K562 (cell line): ENCODE measurements around the gene RNF141. TPM values are rescaled to one million over a fixed set of nuclear protein-coding genes. Genes with fewer than 3 reads are reported as not detected.

ENCODE experiments used
- ATAC-seq: fragments of 200-7000 bp; cut with Tn5 transposase; 3 replicates; pipeline ENCODE4 v1.9.1; 2020; ENCODE audit warnings: moderate library complexity
- BruUV-seq: library from RNA; stranded (reverse); fragments of 400-500 nt; replicated peaks from 2 replicates; lab custom pipeline; 2021; lab: Mats Ljungman, UMichigan
- CTCF ChIA-PET: fragments of 300-600 bp; formaldehyde crosslinking; extraction: SDS; loops from one replicate; lab custom pipeline; 2021; ENCODE audit warnings: low intra/inter-chr PET ratio; lab: Yijun Ruan, JAX
- POLR2A ChIA-PET: fragments of 300-600, 350-650 bp; sonication (Branson Sonifier 250); formaldehyde crosslinking; extraction: SDS; loops from one replicate; lab custom pipeline; 2021; ENCODE audit warnings: antibody characterized with exemption, inconsistent platforms; lab: Yijun Ruan, JAX
- DNase-seq, 4 experiments: peaks; one replicate each; pipeline versions ENCODE4 v3.0.0 to v3.0.0-alpha.2; 2011 to 2018; ENCODE audit warnings: low spot score in 3 of 4, mixed read lengths in 3 of 4; ENCODE audit errors: extremely low read depth in 1 of 4
- FAIRE-seq: peaks from 2 replicates; lab custom pipeline; 2011; peaks lifted over from hg19 to GRCh38; lab: Jason Lieb, UNC
- H2AFZ ChIP-seq: 2 replicates; pipeline ENCODE4 v1.6.0; 2011; ENCODE audit warnings: low read depth, low read length, control low read depth, inconsistent platforms
- H3K27ac ChIP-seq: fragments of 200-600 bp; 3 replicates; pipeline ENCODE4 v1.8.0; 2011; ENCODE audit warnings: low read depth, mild to moderate bottlenecking, control low read depth, inconsistent platforms, low read length, moderate library complexity, mixed read lengths; ENCODE audit errors: extremely low read depth
- H3K27me3 ChIP-seq, 2 experiments: fragments of 300-600 bp in 1 of 2; 2 replicates in 1 of 2; 3 replicates in 1 of 2; pipeline versions ENCODE4 v1.6.0 to v1.8.0; 2011; ENCODE audit warnings: inconsistent platforms in 2 of 2, low read length in 2 of 2, mild to moderate bottlenecking in 1 of 2, mixed read lengths in 1 of 2, moderate library complexity in 1 of 2; ENCODE audit not compliant: control insufficient read depth in 2 of 2, insufficient read depth in 2 of 2
- H3K36me3 ChIP-seq: fragments of 300-600 bp; 3 replicates; pipeline ENCODE4 v1.8.0; 2011; ENCODE audit warnings: mild to moderate bottlenecking, low read length, inconsistent platforms; ENCODE audit not compliant: control insufficient read depth, insufficient read depth
- H3K4me1 ChIP-seq, 2 experiments: fragments of 200-600 bp in 1 of 2; replicated peaks in 1 of 2; 2 replicates in 1 of 2; 3 replicates in 1 of 2; pipeline versions ENCODE4 v1.5.1 to v1.8.0; 2011; ENCODE audit warnings: inconsistent platforms in 2 of 2, low read length in 2 of 2, mild to moderate bottlenecking in 1 of 2, mixed read lengths in 1 of 2, moderate library complexity in 1 of 2; ENCODE audit not compliant: control insufficient read depth in 2 of 2, insufficient read depth in 2 of 2
- H3K4me2 ChIP-seq: 2 replicates; pipeline ENCODE4 v1.6.1; 2011; ENCODE audit warnings: low read length, control low read depth, inconsistent platforms, mixed read lengths; ENCODE audit not compliant: insufficient read depth
- H3K4me3 ChIP-seq: fragments of 200-600 bp; sonication (generic), shearing (Covaris generic); 2 replicates; pipeline ENCODE4 v1.5.1; 2016; ENCODE audit warnings: control low read depth, inconsistent platforms
- H3K79me2 ChIP-seq: fragments of 200-600 bp; 3 replicates; pipeline ENCODE4 v1.8.0; 2011; ENCODE audit warnings: low read length, inconsistent platforms; ENCODE audit not compliant: control insufficient read depth, insufficient read depth
- H3K9ac ChIP-seq, 2 experiments: 2 replicates each; pipeline versions ENCODE4 v1.6.0 to v1.6.1; 2011; ENCODE audit warnings: low read depth in 2 of 2, low read length in 2 of 2, control low read depth in 1 of 2, inconsistent platforms in 1 of 2, mild to moderate bottlenecking in 1 of 2, mixed read lengths in 1 of 2; ENCODE audit not compliant: insufficient read depth in 1 of 2
- H3K9me1 ChIP-seq: one replicate; pipeline ENCODE4 v1.6.0; 2011; ENCODE audit warnings: inconsistent platforms, mild to moderate bottlenecking, low read length, moderate library complexity; ENCODE audit not compliant: control insufficient read depth, insufficient read depth
- H3K9me3 ChIP-seq: replicated peaks from 2 replicates; pipeline ENCODE4 v1.5.1; 2011; ENCODE audit warnings: low read depth, low read length, inconsistent platforms; ENCODE audit not compliant: control insufficient read depth, insufficient read depth
- H4K20me1 ChIP-seq: replicated peaks from 2 replicates; pipeline ENCODE4 v1.6.1; 2011; ENCODE audit warnings: low read length, inconsistent platforms, mixed read lengths; ENCODE audit not compliant: control insufficient read depth, insufficient read depth
- CBX5 ChIP-seq: IDR thresholded peaks from 2 replicates; pipeline ENCODE4 v1.6.1; 2014; ENCODE audit warnings: low read depth, borderline replicate concordance
- MCM3 ChIP-seq: fragments of 450-650 bp; IDR thresholded peaks from 2 replicates; pipeline ENCODE4 v1.6.1; 2016
- POLR2G ChIP-seq: fragments of 200-400 bp; formaldehyde crosslinking; IDR thresholded peaks from 2 replicates; pipeline ENCODE4 v1.6.1; 2017; ENCODE audit warnings: low read depth, mild to moderate bottlenecking, antibody characterized with exemption, low read length, moderate library complexity
- RREB1 ChIP-seq: fragments of 250-450 bp; sonication (Bioruptor Pico); IDR thresholded peaks from 2 replicates; pipeline ENCODE4 v1.4.0; 2020
- SMARCC2 ChIP-seq: fragments of 450-650 bp; IDR thresholded peaks from 2 replicates; pipeline ENCODE4 v1.6.1; 2017; ENCODE audit warnings: antibody characterized with exemption, moderate library complexity, mild to moderate bottlenecking, low read depth
- ZNF324 ChIP-seq: fragments of 250-450 bp; sonication (Bioruptor Pico); IDR thresholded peaks from 2 replicates; pipeline ENCODE4 v1.4.0; 2020; ENCODE audit warnings: mild to moderate bottlenecking
- ZSCAN29 ChIP-seq: fragments of 450-650 bp; IDR thresholded peaks from 2 replicates; pipeline ENCODE4 v1.6.1; 2017
- WGBS: fragments of 100-300 bp; shearing (Covaris generic); methylation state at CpG from one replicate; pipeline ENCODE4 v1.1.6; 2016; ENCODE audit warnings: low coverage, mixed read lengths; ENCODE audit not compliant: insufficient coverage; ENCODE audit errors: missing lambda C conversion rate; 5-methylcytosine and 5-hydroxymethylcytosine counted together
- in situ Hi-C: fragments of 300-500 bp; cut with MboI; formaldehyde crosslinking; loops from 4 replicates; pipeline ENCODE4 v1.15.0; 2018; ENCODE audit warnings: inconsistent platforms, mixed read lengths
- intact Hi-C: fragments of 100-400 bp; cut with micrococcal nuclease; formaldehyde crosslinking; loops from 2 replicates; pipeline ENCODE4 v1.14.2; 2022
- polyA plus RNA-seq, 8 experiments: library from polyadenylated mRNA; depleted of rRNA in 4 of 8; stranded (reverse) in 5 of 8; unstranded in 3 of 8; fragments of >200 nt; fragmentation: Nextera tagmentation in 2 of 8; fragmentation: Illumina TruSeq in 1 of 8; extraction: Ambion mirVana in 2 of 8; extraction: Trizol in 1 of 8; gene quantifications; 2 replicates each; pipeline versions ENCODE4 v1.2.1 to v1.2.3, GENCODE V29; 2011 to 2014; ENCODE audit warnings: inconsistent platforms in 1 of 8, missing spikeins in 1 of 8
- total RNA-seq, 7 experiments: library from RNA; depleted of rRNA in 6 of 7; stranded (reverse); fragments of >200 nt in 6 of 7; fragmentation: Illumina TruSeq in 2 of 7; extraction: Trizol in 2 of 7; gene quantifications; 2 replicates each; pipeline versions ENCODE4 v1.2.1 to v1.2.3, GENCODE V29; 2011 to 2021; ENCODE audit warnings: low replicate concordance in 1 of 7
- TF ChIP-seq, protein P1 (sequence below): fragments of 250-450 bp; sonication (Bioruptor Pico); IDR thresholded peaks from 2 replicates; pipeline ENCODE4 v1.4.0; 2020; ENCODE audit warnings: mild to moderate bottlenecking

RNF141 gene
- total and polyA plus RNA-seq, 9 of the 15 experiments (the other 6 are each of a cell fraction or from before 2014, with no cell fraction given), result 9.7 to 51.9 (median 18.9) TPM

GRCh38 chr11:10498022-10498400 lies 43.0 kb downstream of the RNF141 start:
- Histone ChIP-seq H4K20me1 (no peaks in the 10 kb centered on the region; the same call in 1 of the 2 replicates), H3K27me3 (no peaks in the 10 kb centered on the region), H3K9ac (peak overlapping the region in 1 of 2 experiments; percentile 22; a peak in 1 of 4 replicates), H3K4me2 (no peak overlapping the region), H3K79me2 (no peaks in the 10 kb centered on the region), H3K4me3 (no peak overlapping the region), H3K27ac (no peak overlapping the region), H3K9me1 (peaks cover 3% of the 10 kb centered on the region), H2AFZ (no peak overlapping the region), H3K9me3 (no peaks in the 10 kb centered on the region), H3K4me1 (0 out of 5 replicates have a peak, but pooled peaks cover 0 to 3% of the 10 kb centered on the region in 2 experiments), H3K36me3 (peaks cover 88% of the 10 kb centered on the region)
- intact Hi-C loops, result no loop called here
- CTCF ChIA-PET, result no interaction called here
- ATAC-seq, result no peak
- no peak for DNase-seq
- TF ChIP-seq POLR2G (0 out of 2 replicates have a peak, but pooled peaks have one; percentile 5), SMARCC2 (no peak)
- in situ Hi-C loops, result loop anchor here (5.0 kb wide), 1 partner anchor 91 kb away; no protein-coding TSS in a partner anchor
- no peak for FAIRE-seq
- BruUV-seq, result no TSS peak
- POLR2A ChIA-PET, result no interaction called here
- WGBS, result 89% methylated on average over 7 of the region's 7 CpGs

DNA sequence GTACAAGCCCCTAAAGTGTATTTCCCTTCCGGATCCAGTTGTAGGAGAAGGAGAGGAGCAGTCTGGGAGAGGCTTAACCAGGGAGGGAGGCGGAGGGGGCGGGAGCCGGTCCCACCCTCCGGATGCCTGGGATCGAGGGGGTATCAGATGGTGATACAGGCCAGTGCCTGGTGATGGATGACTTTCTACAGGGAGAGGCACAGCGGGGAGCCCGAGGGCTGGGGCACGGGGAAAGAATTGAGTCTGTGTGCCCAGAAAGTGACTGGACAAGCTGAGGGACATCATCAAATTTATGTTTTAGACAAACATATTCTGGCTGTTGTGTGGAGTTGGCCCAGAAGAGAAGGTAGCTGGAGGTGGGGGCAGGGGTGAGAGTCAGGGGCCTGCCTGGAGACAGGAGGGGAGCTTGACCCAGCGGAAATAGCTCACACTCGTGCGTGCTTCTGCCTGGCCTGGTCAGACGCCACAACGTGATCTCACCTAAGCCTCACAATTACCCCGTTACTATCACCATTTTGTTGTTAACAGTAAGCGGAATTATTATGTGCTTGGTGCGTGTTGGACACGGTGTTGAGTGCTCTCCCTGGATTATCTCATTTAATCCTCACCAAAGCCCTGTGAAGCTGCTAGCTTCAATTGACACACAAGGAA lies 43.5 kb downstream of the RNF141 start:
- no peak for DNase-seq
- H3K27ac ChIP-seq, result no peak overlapping the region
- H3K4me3 ChIP-seq, result no peak overlapping the region
- 0 out of 5 replicates have a peak, but pooled peaks cover 0 to 3% of the 10 kb centered on the region in 2 experiments for H3K4me1 ChIP-seq
- in situ Hi-C loops, result loop anchor here (5.0 kb wide), 1 partner anchor 90 kb away; no protein-coding TSS in a partner anchor
- CTCF ChIA-PET, result no interaction called here
- POLR2A ChIA-PET, result interaction anchor here (0.6 kb wide), 1 partner anchor 154 kb away, joined by 3 read pairs; no protein-coding TSS in a partner anchor
- intact Hi-C loops, result no loop called here
- no peak overlapping the region for H2AFZ ChIP-seq
- H3K36me3 ChIP-seq, result peaks cover 88% of the 10 kb centered on the region
- H3K4me2 ChIP-seq, result no peak overlapping the region
- no peaks in the 10 kb centered on the region for H3K9me3 ChIP-seq
- no TSS peak for BruUV-seq
- H3K9ac ChIP-seq, result no peak overlapping the region
- no peaks in the 10 kb centered on the region for H3K27me3 ChIP-seq
- no peaks in the 10 kb centered on the region; the same call in 1 of the 2 replicates for H4K20me1 ChIP-seq
- ATAC-seq, result no peak
- 92% methylated on average over 13 of the region's 18 CpGs for WGBS
- H3K9me1 ChIP-seq, result peaks cover 3% of the 10 kb centered on the region
- H3K79me2 ChIP-seq, result no peaks in the 10 kb centered on the region
- FAIRE-seq, result no peak
- TF ChIP-seq MCM3 (no peak), CBX5 (no peak), ZNF324 (CRISPR knock-in tag) (no peak), RREB1 (CRISPR knock-in tag) (no peak), ZSCAN29 (no peak)
- TF ChIP-seq, protein P1, sequence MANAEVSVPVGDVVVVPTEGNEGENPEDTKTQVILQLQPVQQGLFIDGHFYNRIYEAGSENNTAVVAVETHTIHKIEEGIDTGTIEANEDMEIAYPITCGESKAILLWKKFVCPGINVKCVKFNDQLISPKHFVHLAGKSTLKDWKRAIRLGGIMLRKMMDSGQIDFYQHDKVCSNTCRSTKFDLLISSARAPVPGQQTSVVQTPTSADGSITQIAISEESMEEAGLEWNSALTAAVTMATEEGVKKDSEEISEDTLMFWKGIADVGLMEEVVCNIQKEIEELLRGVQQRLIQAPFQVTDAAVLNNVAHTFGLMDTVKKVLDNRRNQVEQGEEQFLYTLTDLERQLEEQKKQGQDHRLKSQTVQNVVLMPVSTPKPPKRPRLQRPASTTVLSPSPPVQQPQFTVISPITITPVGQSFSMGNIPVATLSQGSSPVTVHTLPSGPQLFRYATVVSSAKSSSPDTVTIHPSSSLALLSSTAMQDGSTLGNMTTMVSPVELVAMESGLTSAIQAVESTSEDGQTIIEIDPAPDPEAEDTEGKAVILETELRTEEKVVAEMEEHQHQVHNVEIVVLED (CRISPR knock-in tag), result no peak
